ENCODE data around the gene STX2. TPM values are rescaled to one million over a fixed set of nuclear protein-coding genes. Genes with fewer than 3 reads are reported as not detected.

Gene STX2
- total RNA-seq, 2 experiments from 2014 or later, result 18.3 to 20.0 TPM

GRCh38 chr12:130873106-130873795 lies 34.2 kb upstream of the STX2 start:
- Histone ChIP-seq H3K36me3 (ENCODE audit: insufficient read depth, low read length) (peaks cover 60% of the 10 kb centered on the region), H3K27ac (ENCODE audit: low read depth, low read length, poor library complexity, severe bottlenecking) (peak overlapping the region; percentile 96), H3K9me3 (ENCODE audit: low read length) (no peaks in the 10 kb centered on the region), H3K4me3 (ENCODE audit: low read depth, low read length, poor library complexity, severe bottlenecking) (peak overlapping the region; percentile 100), H2AFZ (ENCODE audit: low read length) (no peak overlapping the region), H3K4me1 (ENCODE audit: insufficient read depth, low read length, poor library complexity, severe bottlenecking) (peaks cover 56% of the 10 kb centered on the region), H4K20me1 (ENCODE audit: insufficient read depth, low read length) (peaks cover 35% of the 10 kb centered on the region), H3K4me2 (ENCODE audit: low read length) (peak overlapping the region; percentile 95), H3K9me2 (ENCODE audit: insufficient read depth, low read length) (no peaks in the 10 kb centered on the region), H3K79me2 (ENCODE audit: insufficient read depth, low read depth, low read length) (peaks cover 64% of the 10 kb centered on the region)
- CTCF ChIA-PET (ENCODE audit: unreplicated experiment), result no interaction called here
- POLR2A ChIA-PET, result interaction anchor here (0.7 kb wide), 1 partner anchor 107 kb away, joined by 5 read pairs; no protein-coding TSS in a partner anchor
- no peak for DNase-seq (ENCODE audit: low spot score)
- BruUV-seq (replicated peaks), result TSS peak; percentile 58
- TF ChIP-seq CTCF (conservative IDR thresholded peaks at IDR 0.05; ENCODE audit: low read length) (no peak), EZH2phosphoT487 (IDR thresholded peaks at IDR 0.05; ENCODE audit: borderline replicate concordance, low read depth, low read length) (no peak)
- intact Hi-C loops (cut with micrococcal nuclease; ENCODE audit: unreplicated experiment), result loop anchor here (10.0 kb wide), 2 partner anchors 902 to 1192 kb away; no protein-coding TSS in a partner anchor

- H3K4me3 ChIP-seq (ENCODE audit: low read depth, low read length, poor library complexity, severe bottlenecking), result peak overlapping the region; percentile 100
- intact Hi-C loops (cut with micrococcal nuclease; ENCODE audit: unreplicated experiment), result loop anchor here (10.0 kb wide), 2 partner anchors 902 to 1192 kb away; no protein-coding TSS in a partner anchor
- H4K20me1 ChIP-seq (ENCODE audit: insufficient read depth, low read length), result peaks cover 35% of the 10 kb centered on the region
- no peak overlapping the region for H2AFZ ChIP-seq (ENCODE audit: low read length)
- no peaks in the 10 kb centered on the region for H3K9me3 ChIP-seq (ENCODE audit: low read length)
- peaks cover 52% of the 10 kb centered on the region for H3K36me3 ChIP-seq (ENCODE audit: insufficient read depth, low read length)
- peak; percentile 57 for DNase-seq (ENCODE audit: low spot score)
- ChIA-PET POLR2A (no interaction called here), CTCF (ENCODE audit: unreplicated experiment) (no interaction called here)
- no peaks in the 10 kb centered on the region for H3K9me2 ChIP-seq (ENCODE audit: insufficient read depth, low read length)
- H3K4me1 ChIP-seq (ENCODE audit: insufficient read depth, low read length, poor library complexity, severe bottlenecking), result peaks cover 48% of the 10 kb centered on the region
- TF ChIP-seq CTCF (conservative IDR thresholded peaks at IDR 0.05; ENCODE audit: low read length) (no peak), EZH2phosphoT487 (IDR thresholded peaks at IDR 0.05; ENCODE audit: borderline replicate concordance, low read depth, low read length) (no peak)
- peak overlapping the region; percentile 95 for H3K4me2 ChIP-seq (ENCODE audit: low read length)
- no TSS peak for BruUV-seq (replicated peaks)
- H3K79me2 ChIP-seq (ENCODE audit: insufficient read depth, low read depth, low read length), result peaks cover 61% of the 10 kb centered on the region
- peak overlapping the region; percentile 96 for H3K27ac ChIP-seq (ENCODE audit: low read depth, low read length, poor library complexity, severe bottlenecking)
Measured at GRCh38 chr12:130872179-130873096, 33.4 kb upstream of the STX2 start.

All from OCI-LY7 (cell line).